ENCODE measurements around the gene KRTAP22-1.

KRTAP22-1 gene

GRCh38 chr21:30600787-30601186, at the start of gene KRTAP22-1:
TSS of gene KRTAP22-1 (plus strand) at chr21:30601087.
- no peak for DNase-seq

GRCh38 chr21:30552782-30553181, 48.1 kb upstream of the KRTAP22-1 start:
- DNase-seq = no peak

- DNase-seq = no peak
Observed at GRCh38 chr21:30555095-30555494, 45.8 kb upstream of the KRTAP22-1 start.

- no peak for DNase-seq
Observed at GRCh38 chr21:30561264-30561895, 39.5 kb upstream of the KRTAP22-1 start, which contains the start of gene KRTAP19-7. TSS of gene KRTAP19-7 (minus strand) at chr21:30561314. CDS start at chr21:30561289, 25 bp downstream.

GRCh38 chr21:30561957-30562356, 38.9 kb upstream of the KRTAP22-1 start:
- DNase-seq = no peak

- DNase-seq = no peak
Observed at GRCh38 chr21:30563072-30563471, 37.8 kb upstream of the KRTAP22-1 start.

- no peak for DNase-seq
Observed at GRCh38 chr21:30563630-30564029, 37.3 kb upstream of the KRTAP22-1 start.

GRCh38 chr21:30567617-30568016, 33.3 kb upstream of the KRTAP22-1 start:
- no peak for DNase-seq

GRCh38 chr21:30577766-30578165, 23.1 kb upstream of the KRTAP22-1 start:
- no peak for DNase-seq

- DNase-seq = no peak
Observed at GRCh38 chr21:30579346-30579745, 21.5 kb upstream of the KRTAP22-1 start.

- no peak for DNase-seq
Observed at GRCh38 chr21:30580132-30580531, 20.8 kb upstream of the KRTAP22-1 start.

- no peak for DNase-seq
Observed at GRCh38 chr21:30582870-30583269, 18.0 kb upstream of the KRTAP22-1 start.

- no peak for DNase-seq
Observed at GRCh38 chr21:30590297-30590696, 10.6 kb upstream of the KRTAP22-1 start, which contains the start of gene KRTAP22-2. TSS of gene KRTAP22-2 (minus strand) at chr21:30590397.

- no peak for DNase-seq
Observed at GRCh38 chr21:30592140-30592539, 8.7 kb upstream of the KRTAP22-1 start, which contains the start of gene KRTAP6-3. TSS of gene KRTAP6-3 (plus strand) at chr21:30592440. CDS start at chr21:30592446, 6 bp downstream.

GRCh38 chr21:30598802-30599201, 2.1 kb upstream of the KRTAP22-1 start, which contains the start of gene KRTAP6-2:
TSS of gene KRTAP6-2 (minus strand) at chr21:30598902. CDS start at chr21:30598874, 28 bp downstream.
- DNase-seq = no peak

- DNase-seq = no peak
Observed at GRCh38 chr21:30605968-30606367, 5.1 kb downstream of the KRTAP22-1 start.

GRCh38 chr21:30612132-30612531, 11.2 kb downstream of the KRTAP22-1 start:
- no peak for DNase-seq

GRCh38 chr21:30613836-30614235, 12.9 kb downstream of the KRTAP22-1 start, which contains the start of gene KRTAP6-1:
TSS of gene KRTAP6-1 (minus strand) at chr21:30613930. CDS start at chr21:30613904, 26 bp downstream.
- DNase-seq = peak; percentile 6

GRCh38 chr21:30615199-30615598, 14.3 kb downstream of the KRTAP22-1 start:
- no peak for DNase-seq

- DNase-seq = no peak
Observed at GRCh38 chr21:30616125-30616524, 15.2 kb downstream of the KRTAP22-1 start, which contains the start of gene KRTAP20-1. TSS of gene KRTAP20-1 (plus strand) at chr21:30616425. CDS start at chr21:30616455, 30 bp downstream.

GRCh38 chr21:30620080-30620479, 19.2 kb downstream of the KRTAP22-1 start:
- no peak for DNase-seq

- DNase-seq = no peak
Observed at GRCh38 chr21:30620522-30620921, 19.6 kb downstream of the KRTAP22-1 start, which contains the start of gene KRTAP20-4. TSS of gene KRTAP20-4 (plus strand) at chr21:30620627.

- DNase-seq = no peak
Observed at GRCh38 chr21:30623362-30623761, 22.5 kb downstream of the KRTAP22-1 start.

GRCh38 chr21:30625449-30626165, 24.7 kb downstream of the KRTAP22-1 start:
- no peak for DNase-seq

Measured in activated CD4-positive, alpha-beta T cell treated with anti-CD3 and anti-CD28 coated beads, Interleukin-10, Interleukin-2, amounts not matched to agents 100 ng/mL and 50 ng/mL, durations not matched to agents 16 hours and 8 hours (primary cell).